Activated naive CD4-positive, alpha-beta T cell treated with anti-CD3 and anti-CD28 coated beads, Interleukin-2, amount 50 U/mL, for 24 hours (primary cell): ENCODE measurements around the gene SMIM9.
A peak's percentile ranks its signal among the peaks of the same experiment; 100 is the strongest.

Experiments used
- H3K27ac Mint-ChIP-seq: one replicate; pipeline ENCODE4 v1.8.0; 2021; ENCODE audit warnings: mild to moderate bottlenecking, mixed read lengths
- H3K27me3 Mint-ChIP-seq: one replicate; pipeline ENCODE4 v1.8.0; 2021; ENCODE audit warnings: mixed read lengths
- H3K36me3 Mint-ChIP-seq: one replicate; pipeline ENCODE4 v1.8.0; 2021; ENCODE audit warnings: mixed read lengths
- H3K4me1 Mint-ChIP-seq: one replicate; pipeline ENCODE4 v1.8.0; 2021; ENCODE audit warnings: mixed read lengths
- H3K4me3 Mint-ChIP-seq: one replicate; pipeline ENCODE4 v1.8.0; 2021; ENCODE audit warnings: mild to moderate bottlenecking, mixed read lengths
- H3K9me3 Mint-ChIP-seq: one replicate; pipeline ENCODE4 v1.8.0; 2021; ENCODE audit warnings: mixed read lengths

SMIM9 gene

DNA sequence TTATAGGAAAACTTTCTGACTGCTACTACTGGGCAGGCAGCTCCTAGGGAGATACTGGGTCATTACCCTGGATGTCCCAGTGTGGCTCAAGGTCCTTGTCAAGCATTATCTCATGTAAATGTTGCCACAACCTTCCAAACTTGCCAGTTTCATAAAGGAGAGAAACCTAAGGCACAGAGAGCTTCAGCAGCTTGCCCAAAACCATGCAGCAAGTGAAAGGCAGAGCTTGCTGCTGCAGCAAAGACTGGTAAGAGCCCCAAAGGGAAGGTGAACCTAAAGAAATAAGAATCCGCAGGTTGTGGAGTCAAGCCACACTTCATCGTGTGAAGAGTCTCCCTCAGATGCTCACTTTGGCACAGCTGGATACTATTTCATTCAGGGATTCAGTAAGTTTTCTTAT lies 31.5 kb downstream of the SMIM9 start:
- Mint-ChIP-seq H3K27me3 (no peaks in the 10 kb centered on the region), H3K36me3 (peaks cover 2% of the 10 kb centered on the region), H3K4me3 (no peak overlapping the region), H3K4me1 (peaks cover 56% of the 10 kb centered on the region), H3K27ac (no peak overlapping the region), H3K9me3 (no peaks in the 10 kb centered on the region)

DNA sequence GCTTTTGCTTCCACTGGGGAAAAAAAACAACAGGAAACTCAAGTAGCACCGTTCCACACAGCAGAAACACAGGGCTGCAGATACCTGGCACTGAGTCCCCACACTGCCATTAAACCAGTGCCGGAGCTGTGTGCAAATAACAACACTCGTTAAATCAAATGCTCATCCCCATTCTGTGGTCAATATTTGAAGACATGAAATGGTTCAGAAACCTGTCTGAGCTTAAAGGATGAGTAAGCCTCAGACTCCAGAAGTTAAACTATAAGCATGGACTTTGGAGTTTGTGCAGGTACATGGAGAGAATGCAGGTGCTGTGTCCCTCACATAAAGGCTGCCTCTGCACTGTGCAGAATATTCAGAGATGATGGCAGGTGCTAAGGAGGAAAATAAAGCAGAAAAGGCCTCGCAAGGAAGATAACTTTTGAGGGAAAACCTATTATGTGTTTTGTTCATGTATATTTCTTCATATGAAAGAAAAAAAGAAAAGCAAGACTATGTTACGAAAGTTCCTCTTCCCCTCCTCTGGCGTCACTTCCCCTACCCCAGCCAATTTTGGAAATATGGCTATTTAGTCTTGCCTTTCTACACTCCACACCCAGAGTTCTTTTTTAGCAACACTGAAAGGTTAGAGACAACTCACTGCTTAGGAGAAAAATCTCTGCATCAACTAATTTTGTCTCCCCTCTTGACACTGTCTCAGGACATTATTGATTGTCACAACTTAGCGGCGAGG lies 33.8 kb downstream of the SMIM9 start:
- peaks cover 2% of the 10 kb centered on the region for H3K36me3 Mint-ChIP-seq
- peak overlapping the region; percentile 7 for H3K4me3 Mint-ChIP-seq
- H3K9me3 Mint-ChIP-seq: no peaks in the 10 kb centered on the region
- peak overlapping the region; percentile 85 for H3K27ac Mint-ChIP-seq
- H3K27me3 Mint-ChIP-seq: no peaks in the 10 kb centered on the region
- peaks cover 66% of the 10 kb centered on the region for H3K4me1 Mint-ChIP-seq

DNA sequence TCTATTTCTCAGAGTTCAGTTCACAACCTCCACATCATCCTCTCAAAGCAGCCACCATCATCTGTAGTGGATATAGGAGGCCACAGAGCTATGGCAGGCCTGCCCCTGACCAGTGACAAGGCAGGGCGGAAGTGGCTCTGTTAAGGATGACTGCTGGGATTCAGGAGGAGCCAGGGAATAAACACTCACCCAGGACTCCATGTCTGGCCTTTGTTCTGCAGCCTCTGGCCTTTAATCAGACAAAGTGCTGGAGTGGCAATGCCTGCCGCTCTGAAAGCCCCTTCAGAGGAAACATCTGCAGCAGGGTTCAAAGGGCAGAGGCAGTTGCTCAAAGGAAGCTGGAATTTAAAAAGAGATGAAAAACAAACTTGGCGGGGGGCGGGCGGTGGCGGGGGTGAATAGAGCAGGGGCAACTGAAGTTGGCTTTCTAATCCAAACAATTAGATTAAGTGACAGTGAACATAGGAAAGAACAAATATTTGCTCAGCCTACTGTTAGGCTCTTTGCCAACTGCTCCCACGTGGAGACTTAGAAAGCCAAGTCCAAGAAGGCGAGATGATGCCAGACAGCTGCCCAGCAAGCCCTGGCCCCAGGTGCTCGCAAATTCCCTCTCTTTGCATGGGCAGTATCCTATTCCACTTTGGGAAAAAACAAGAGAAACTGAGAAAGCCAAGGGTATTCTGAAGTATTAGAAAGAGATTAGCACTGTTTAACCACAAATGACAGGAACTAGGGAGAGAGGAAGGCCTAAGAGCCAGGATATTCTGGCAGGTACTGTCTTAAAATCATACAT lies 34.7 kb downstream of the SMIM9 start:
- H3K27me3 Mint-ChIP-seq: no peaks in the 10 kb centered on the region
- peak overlapping the region; percentile 83 for H3K27ac Mint-ChIP-seq
- peaks cover 66% of the 10 kb centered on the region for H3K4me1 Mint-ChIP-seq
- no peaks in the 10 kb centered on the region for H3K9me3 Mint-ChIP-seq
- H3K4me3 Mint-ChIP-seq: peak overlapping the region; percentile 16
- H3K36me3 Mint-ChIP-seq: peaks cover 2% of the 10 kb centered on the region

DNA sequence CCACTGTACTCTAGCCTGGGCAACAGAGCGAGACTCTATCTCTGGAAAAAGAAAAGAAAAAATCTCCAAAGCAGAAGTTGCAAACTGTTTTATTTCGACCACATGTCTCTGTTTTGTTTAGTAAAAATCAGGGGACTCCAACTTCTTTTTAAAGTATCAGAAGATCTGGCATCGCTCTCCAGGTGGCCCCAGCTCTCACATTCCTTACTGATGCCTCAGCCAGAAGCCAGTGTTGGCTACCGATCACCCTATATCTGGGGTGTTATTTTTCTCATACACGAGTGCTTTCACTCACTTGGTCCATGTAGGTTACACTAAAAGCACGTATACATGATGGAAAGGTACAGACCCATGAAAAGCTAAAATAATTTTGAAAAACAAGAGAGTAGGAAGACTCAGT lies 37.5 kb downstream of the SMIM9 start:
- Mint-ChIP-seq H3K27me3 (no peaks in the 10 kb centered on the region), H3K9me3 (no peaks in the 10 kb centered on the region), H3K4me3 (no peak overlapping the region), H3K36me3 (peaks cover 2% of the 10 kb centered on the region), H3K27ac (no peak overlapping the region), H3K4me1 (peaks cover 50% of the 10 kb centered on the region)

DNA sequence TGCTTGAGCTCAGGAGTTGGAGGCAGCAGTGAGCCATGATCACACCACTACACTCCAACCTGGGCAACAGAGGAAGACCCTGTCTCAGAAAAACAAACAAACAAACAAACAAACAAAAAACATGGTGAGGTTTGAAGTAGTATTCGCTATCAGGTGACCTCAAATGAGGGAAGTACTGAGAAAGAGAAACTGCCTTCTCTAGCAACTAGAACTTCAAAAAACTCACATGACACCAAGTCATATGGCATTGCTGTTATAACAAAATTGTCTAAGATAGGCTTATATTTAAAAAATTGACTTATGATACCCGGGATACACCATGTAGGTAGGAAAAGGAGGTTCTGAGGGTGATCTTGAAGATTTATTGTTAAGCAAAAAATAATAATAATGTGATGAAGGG lies 39.4 kb downstream of the SMIM9 start:
- Mint-ChIP-seq H3K27me3 (no peaks in the 10 kb centered on the region), H3K4me1 (peaks cover 36% of the 10 kb centered on the region), H3K27ac (no peak overlapping the region), H3K36me3 (peaks cover 2% of the 10 kb centered on the region), H3K9me3 (no peaks in the 10 kb centered on the region), H3K4me3 (no peak overlapping the region)

DNA sequence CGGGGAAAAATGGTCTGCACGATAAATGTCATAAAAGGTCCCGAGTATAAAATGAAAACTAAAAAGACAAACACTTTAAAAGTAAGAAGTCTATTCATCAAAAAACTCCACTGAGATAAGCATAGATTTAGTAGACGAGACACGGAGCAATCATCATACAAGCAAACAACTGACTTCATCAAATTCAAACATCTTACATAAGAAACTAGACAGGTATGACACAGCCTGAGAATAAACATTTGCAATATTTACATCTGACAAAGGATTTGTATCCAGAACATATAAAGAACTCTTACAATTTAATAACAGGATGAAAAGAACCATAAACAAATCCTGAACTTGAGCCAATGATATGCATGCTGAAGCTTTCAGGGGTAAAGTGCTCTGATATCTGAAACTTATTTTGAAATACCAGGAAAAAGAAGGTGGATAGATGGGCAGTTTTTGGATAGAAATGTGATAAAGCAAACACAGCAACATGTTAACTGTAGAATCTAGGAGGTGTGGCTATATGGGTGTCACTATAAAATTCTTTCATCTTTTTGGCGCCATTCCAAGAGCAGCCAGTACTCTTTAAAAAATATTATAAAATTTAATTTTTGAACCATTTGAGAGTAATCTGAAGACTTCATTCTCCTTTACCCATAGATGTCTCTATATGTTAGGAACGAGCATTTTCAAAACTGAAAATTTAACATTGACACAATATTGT lies 41.2 kb downstream of the SMIM9 start:
- Mint-ChIP-seq H3K27me3 (no peaks in the 10 kb centered on the region), H3K27ac (no peak overlapping the region), H3K4me3 (no peak overlapping the region), H3K4me1 (peaks cover 20% of the 10 kb centered on the region), H3K36me3 (no peaks in the 10 kb centered on the region), H3K9me3 (no peaks in the 10 kb centered on the region)

DNA sequence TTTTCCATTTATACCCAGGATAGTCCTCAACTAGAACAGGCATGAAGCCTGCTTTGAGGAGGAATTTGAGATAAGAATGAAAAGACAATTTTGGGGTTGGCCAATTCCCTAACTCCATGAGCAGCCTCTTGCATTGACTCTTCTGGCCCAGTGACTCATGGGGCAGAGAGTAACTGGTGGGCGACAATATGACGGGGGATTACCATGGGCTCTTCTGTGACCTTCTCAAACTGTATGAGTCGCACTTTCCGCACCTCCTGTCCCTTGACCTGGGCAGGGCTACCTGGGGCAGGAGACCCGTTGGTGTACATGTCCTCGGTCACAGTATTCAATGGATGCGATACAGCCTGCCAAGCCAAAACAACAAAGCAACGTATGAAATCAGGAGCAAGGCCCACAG lies 42.5 kb downstream of the SMIM9 start:
- no peak overlapping the region for H3K27ac Mint-ChIP-seq

DNA sequence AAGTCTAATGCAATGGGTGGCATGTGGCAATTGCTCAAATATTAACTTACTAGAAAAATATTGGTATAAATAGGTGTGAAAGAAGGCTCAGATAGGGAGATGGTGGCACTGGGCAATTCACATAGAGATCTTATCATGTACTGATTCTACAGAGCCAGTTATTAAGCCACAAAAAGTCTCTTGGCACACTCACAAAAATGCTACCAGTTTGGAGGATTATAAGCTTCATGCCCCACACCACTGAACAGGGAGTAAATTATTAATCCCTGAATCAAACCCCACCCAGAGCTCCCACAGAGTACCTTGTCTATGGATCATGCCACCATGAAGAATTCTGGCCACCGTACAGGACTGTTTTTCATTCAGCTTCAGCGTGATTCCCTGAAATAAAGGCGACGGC lies 43.0 kb downstream of the SMIM9 start:
- Mint-ChIP-seq H3K4me1 (peaks cover 9% of the 10 kb centered on the region), H3K36me3 (no peaks in the 10 kb centered on the region), H3K27ac (no peak overlapping the region), H3K4me3 (no peak overlapping the region), H3K9me3 (no peaks in the 10 kb centered on the region), H3K27me3 (no peaks in the 10 kb centered on the region)

More for the DNA sequence above, 42.5 kb downstream of the SMIM9 start:
- Mint-ChIP-seq H3K9me3 (no peaks in the 10 kb centered on the region), H3K27me3 (no peaks in the 10 kb centered on the region), H3K36me3 (no peaks in the 10 kb centered on the region), H3K4me3 (no peak overlapping the region), H3K4me1 (peaks cover 9% of the 10 kb centered on the region)

DNA sequence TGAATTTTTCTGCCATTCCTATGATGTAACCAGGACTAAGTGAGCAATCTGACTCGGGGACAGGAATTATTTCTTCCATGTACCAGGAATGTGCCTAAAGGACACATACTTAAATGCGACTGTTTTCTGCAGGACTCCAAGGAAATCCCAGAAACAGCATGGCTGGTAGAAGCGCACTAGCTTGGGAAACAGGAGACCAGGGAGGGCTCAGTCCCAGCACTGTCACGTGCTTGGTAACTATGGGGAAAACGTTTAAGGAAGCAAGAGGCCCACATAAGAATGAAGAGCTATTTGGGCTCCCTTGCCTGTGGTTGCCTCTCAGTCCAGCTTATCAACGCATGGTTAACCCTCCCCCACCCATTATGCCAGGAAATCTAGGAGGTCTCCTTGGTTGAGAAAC lies 48.7 kb downstream of the SMIM9 start:
- peaks cover 19% of the 10 kb centered on the region for H3K4me1 Mint-ChIP-seq
- no peak overlapping the region for H3K4me3 Mint-ChIP-seq
- no peaks in the 10 kb centered on the region for H3K36me3 Mint-ChIP-seq
- H3K27me3 Mint-ChIP-seq: no peaks in the 10 kb centered on the region
- H3K27ac Mint-ChIP-seq: no peak overlapping the region
- H3K9me3 Mint-ChIP-seq: no peaks in the 10 kb centered on the region

DNA sequence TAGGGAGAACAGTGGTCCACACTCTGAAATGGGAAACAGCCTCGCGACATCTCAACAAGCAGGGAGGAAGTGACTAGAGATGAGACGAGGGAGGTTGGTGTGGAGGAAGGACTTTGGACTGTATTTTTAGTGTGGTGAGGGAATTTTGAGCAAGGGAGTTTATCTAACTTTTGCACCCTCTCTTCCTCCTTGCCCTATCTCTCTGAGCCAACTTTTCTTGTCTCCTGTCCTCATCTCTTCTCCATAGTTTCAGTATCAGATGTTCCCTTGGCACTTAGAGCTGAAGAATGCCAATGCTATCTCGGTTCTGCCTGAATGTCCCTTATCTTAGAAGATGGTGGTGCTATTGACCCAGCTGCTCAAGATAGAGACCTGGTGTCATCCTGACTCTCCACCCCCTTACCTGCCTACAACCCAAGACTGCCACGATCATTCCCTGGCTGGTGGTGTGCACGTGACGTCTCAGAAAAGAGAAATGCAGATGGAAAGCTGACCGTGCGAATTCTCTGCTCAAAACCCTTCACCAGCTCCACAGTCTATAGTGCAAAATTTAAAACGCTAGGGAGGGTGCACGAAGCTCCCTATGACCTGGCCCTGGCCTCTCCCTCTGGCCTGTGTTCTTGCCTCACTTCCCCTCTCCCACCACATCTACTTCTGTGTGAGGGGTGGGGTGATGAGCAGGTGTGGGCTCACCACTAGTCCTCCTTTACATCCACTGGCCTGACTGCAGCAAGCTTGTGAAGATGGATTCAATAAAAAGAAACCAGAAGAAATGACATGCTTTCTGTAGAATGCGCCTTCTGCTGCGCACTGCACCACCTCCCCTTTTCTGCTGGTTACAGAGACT lies 50.1 kb downstream of the SMIM9 start:
- Mint-ChIP-seq H3K36me3 (no peaks in the 10 kb centered on the region), H3K9me3 (no peaks in the 10 kb centered on the region), H3K4me3 (peak overlapping the region; percentile 74), H3K27me3 (no peaks in the 10 kb centered on the region), H3K27ac (peak overlapping the region; percentile 59), H3K4me1 (peaks cover 19% of the 10 kb centered on the region)

DNA sequence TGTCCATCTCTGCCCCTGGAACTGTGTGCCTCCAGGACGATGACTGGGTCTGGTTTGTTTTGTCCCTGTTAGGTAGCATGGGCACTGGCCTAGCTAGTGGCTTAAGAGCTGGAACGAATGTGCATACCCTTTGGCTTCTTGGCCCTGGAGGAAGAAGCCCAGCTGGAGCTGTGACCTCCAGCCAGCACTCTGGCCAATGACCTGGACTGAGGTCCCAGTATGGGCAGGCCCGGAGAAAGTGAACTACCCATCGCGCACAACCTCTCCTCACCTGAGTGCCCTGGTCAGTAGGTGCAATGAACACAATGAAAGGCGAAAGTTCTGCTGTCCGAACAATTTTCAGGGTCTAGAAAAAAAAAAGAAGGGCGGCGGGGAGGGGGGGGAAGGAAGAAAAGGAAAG lies 53.5 kb downstream of the SMIM9 start:
- Mint-ChIP-seq H3K27me3 (no peaks in the 10 kb centered on the region), H3K36me3 (peaks cover 3% of the 10 kb centered on the region), H3K27ac (no peak overlapping the region), H3K4me1 (peaks cover 22% of the 10 kb centered on the region), H3K9me3 (no peaks in the 10 kb centered on the region), H3K4me3 (no peak overlapping the region)

DNA sequence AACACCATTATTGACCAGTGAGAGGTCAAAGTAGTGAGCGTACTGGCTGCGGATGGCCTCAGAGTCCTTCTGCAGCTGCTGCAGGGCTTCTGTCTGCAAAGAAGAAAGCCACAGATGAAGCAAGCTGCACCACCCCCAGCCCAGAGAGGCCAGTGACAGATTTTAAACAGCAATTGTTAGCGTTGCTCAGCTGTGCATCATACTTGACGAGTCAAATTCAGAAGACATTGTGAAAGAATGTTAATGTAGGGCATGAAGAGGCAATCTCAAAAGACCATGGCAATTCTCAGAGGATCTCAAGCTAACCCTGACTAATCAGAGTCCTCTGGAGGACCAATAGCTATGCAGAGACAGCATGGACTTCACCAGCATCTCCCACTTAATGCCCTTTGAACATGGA lies 55.2 kb downstream of the SMIM9 start:
- no peak overlapping the region for H3K27ac Mint-ChIP-seq
- H3K4me1 Mint-ChIP-seq: peaks cover 27% of the 10 kb centered on the region
- no peaks in the 10 kb centered on the region for H3K9me3 Mint-ChIP-seq
- H3K36me3 Mint-ChIP-seq: peaks cover 5% of the 10 kb centered on the region
- no peak overlapping the region for H3K4me3 Mint-ChIP-seq
- no peaks in the 10 kb centered on the region for H3K27me3 Mint-ChIP-seq

DNA sequence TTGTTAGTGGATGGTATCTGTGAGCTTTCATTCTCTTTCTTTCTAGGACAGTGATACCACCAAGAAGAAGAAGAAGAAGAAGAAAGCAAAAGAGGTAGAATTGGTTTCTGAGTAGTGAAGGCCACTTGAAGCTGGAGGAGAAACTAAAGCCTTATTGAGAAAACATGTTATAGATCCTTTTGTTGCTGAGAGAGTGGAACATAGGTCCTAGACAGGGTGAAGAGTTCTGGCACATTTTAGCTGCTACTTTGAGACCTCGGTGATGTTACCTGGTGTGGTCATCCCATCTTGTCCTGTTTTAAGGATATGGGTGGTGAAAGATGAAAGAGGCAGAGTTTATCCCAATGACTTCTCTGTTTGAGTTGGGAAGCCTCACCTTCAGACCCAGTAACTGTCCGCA lies 57.7 kb downstream of the SMIM9 start:
- Mint-ChIP-seq H3K27me3 (no peaks in the 10 kb centered on the region), H3K36me3 (peaks cover 11% of the 10 kb centered on the region), H3K9me3 (no peaks in the 10 kb centered on the region), H3K4me1 (peaks cover 24% of the 10 kb centered on the region), H3K27ac (peak overlapping the region; percentile 35), H3K4me3 (no peak overlapping the region)

DNA sequence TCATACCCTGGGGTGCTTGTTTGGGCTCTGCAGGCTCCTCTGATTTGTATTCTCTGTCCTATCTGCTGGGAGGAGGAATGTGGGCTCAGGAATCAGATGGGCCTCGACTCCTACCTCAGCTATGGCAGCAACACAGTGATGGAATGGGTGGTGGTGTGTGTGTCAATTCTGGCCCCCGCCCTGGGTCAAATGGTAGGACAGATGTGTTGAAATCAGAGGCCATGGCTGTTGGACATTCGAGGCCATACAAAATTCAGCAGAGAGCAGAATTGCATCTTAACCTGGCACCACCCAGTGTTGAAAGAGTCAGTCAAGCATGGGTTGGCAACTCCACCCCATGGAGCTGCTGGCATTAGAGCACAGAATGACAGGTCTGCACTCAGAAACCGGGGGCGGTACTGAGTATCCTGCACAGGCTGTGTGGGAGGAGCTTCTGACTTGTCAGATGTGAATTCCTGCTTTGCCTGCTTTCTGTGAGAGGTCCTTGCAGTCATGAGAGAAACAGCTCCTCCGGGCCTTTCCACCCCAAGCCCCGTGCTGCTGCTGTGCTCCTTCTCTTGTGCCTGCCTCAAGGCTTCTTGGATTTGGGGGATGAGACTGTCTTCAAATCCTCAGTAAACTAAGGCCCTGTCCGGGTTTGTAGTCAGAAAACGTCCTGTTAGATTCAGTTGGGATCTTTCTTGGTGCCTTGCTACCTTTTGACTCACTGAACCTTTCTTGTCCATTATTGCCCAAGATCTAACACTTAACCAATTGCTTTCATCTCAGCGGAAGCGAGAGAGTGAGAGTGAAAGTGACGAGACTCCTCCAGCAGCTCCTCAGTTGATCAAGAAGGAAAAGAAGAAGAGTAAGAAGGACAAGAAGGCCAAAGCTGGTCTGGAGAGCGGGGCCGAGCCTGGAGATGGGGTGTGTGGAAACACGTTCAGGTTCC lies 58.8 kb downstream of the SMIM9 start:
- H3K4me1 Mint-ChIP-seq: peaks cover 29% of the 10 kb centered on the region
- peak overlapping the region; percentile 7 for H3K4me3 Mint-ChIP-seq
- peaks cover 13% of the 10 kb centered on the region for H3K36me3 Mint-ChIP-seq
- no peaks in the 10 kb centered on the region for H3K27me3 Mint-ChIP-seq
- H3K27ac Mint-ChIP-seq: no peak overlapping the region
- H3K9me3 Mint-ChIP-seq: no peaks in the 10 kb centered on the region
